K562 (cell line): Measurements from ENCODE around the gene CELF4. TPM values are rescaled to one million over a fixed set of nuclear protein-coding genes. Genes with fewer than 3 reads are reported as not detected.
A peak's percentile ranks its signal among the peaks of the same experiment; 100 is the strongest.

Experiments used
- CCNT2 ChIP-seq: IDR thresholded peaks from 2 replicates; pipeline ENCODE4 v1.6.1; 2011; ENCODE audit warnings: borderline replicate concordance, low read depth, mild to moderate bottlenecking, moderate library complexity, mixed read lengths, low read length; ENCODE audit not compliant: insufficient read length; ENCODE audit errors: extremely low read depth
- CREB3 ChIP-seq: fragments of 450-650 bp; conservative IDR thresholded peaks from 2 replicates; pipeline ENCODE4 v1.6.1; 2016; ENCODE audit warnings: missing genetic modification characterization, low read depth, mild to moderate bottlenecking, missing compliant biosample characterization, moderate library complexity
- CREB3L1 ChIP-seq: fragments of 450-650 bp; IDR thresholded peaks from 2 replicates; pipeline ENCODE4 v1.6.1; 2014; ENCODE audit warnings: low read depth, mild to moderate bottlenecking, moderate library complexity, borderline replicate concordance
- FOXK1 ChIP-seq: sonication (generic); formaldehyde crosslinking; IDR thresholded peaks from 2 replicates; pipeline ENCODE4 v1.8.0; 2022; ENCODE audit warnings: missing genetic modification reagents, mild to moderate bottlenecking, borderline replicate concordance
- MAFF ChIP-seq: IDR thresholded peaks from 2 replicates; pipeline ENCODE4 v1.6.1; 2012; ENCODE audit warnings: low read length, improper control_type of control experiment
- POLR2H ChIP-seq: IDR thresholded peaks from 2 replicates; pipeline ENCODE4 v1.6.1; 2016; ENCODE audit warnings: missing genetic modification characterization, low read depth, mild to moderate bottlenecking, control low read depth, missing compliant biosample characterization, moderate library complexity
- SAFB ChIP-seq: fragments of 200-400 bp; formaldehyde crosslinking; IDR thresholded peaks from 2 replicates; pipeline ENCODE4 v1.6.1; 2017; ENCODE audit warnings: low read depth, low read length, borderline replicate concordance
- SRSF7 ChIP-seq: fragments of 200-400 bp; formaldehyde crosslinking; optimal IDR thresholded peaks from 2 replicates; pipeline ENCODE3; 2017; ENCODE audit warnings: mild to moderate bottlenecking, low read depth, low read length
- TFAP4 ChIP-seq: sonication (generic); formaldehyde crosslinking; IDR thresholded peaks from 2 replicates; pipeline ENCODE4 v1.8.0; 2022; ENCODE audit warnings: missing genetic modification reagents, mild to moderate bottlenecking, moderate library complexity, borderline replicate concordance
- XRCC4 ChIP-seq: IDR thresholded peaks from one replicate; pipeline ENCODE4 v1.6.1; 2011; ENCODE audit not compliant: insufficient read depth, insufficient read length; ENCODE audit errors: extremely low read depth
- ZBTB12 ChIP-seq: fragments of 250-450 bp; sonication (Bioruptor Pico); IDR thresholded peaks from 2 replicates; pipeline ENCODE4 v1.4.0; 2020
- ZFP1 ChIP-seq: fragments of 450-650 bp; formaldehyde crosslinking; IDR thresholded peaks from 2 replicates; pipeline ENCODE4 v1.4.0; 2020; ENCODE audit warnings: mild to moderate bottlenecking, mixed read lengths
- ZNF324 ChIP-seq: fragments of 250-450 bp; sonication (Bioruptor Pico); IDR thresholded peaks from 2 replicates; pipeline ENCODE4 v1.4.0; 2020; ENCODE audit warnings: mild to moderate bottlenecking
- ZNF609 ChIP-seq: sonication (generic); formaldehyde crosslinking; IDR thresholded peaks from 2 replicates; pipeline ENCODE4 v1.8.1; 2023; ENCODE audit warnings: missing genetic modification reagents, mild to moderate bottlenecking, borderline replicate concordance
- ZNF76 ChIP-seq: fragments of 250-450 bp; sonication (Bioruptor Pico); IDR thresholded peaks from 2 replicates; pipeline ENCODE4 v1.4.0; 2020; ENCODE audit warnings: mild to moderate bottlenecking, moderate library complexity, borderline replicate concordance
- ZSCAN29 ChIP-seq: fragments of 450-650 bp; IDR thresholded peaks from 2 replicates; pipeline ENCODE4 v1.6.1; 2017
- polyA plus RNA-seq, 8 experiments: library from polyadenylated mRNA; depleted of rRNA in 4 of 8; stranded (reverse) in 5 of 8; unstranded in 3 of 8; fragments of >200 nt; fragmentation: Nextera tagmentation in 2 of 8; fragmentation: Illumina TruSeq in 1 of 8; extraction: Ambion mirVana in 2 of 8; extraction: Trizol in 1 of 8; gene quantifications; 2 replicates each; pipeline versions ENCODE4 v1.2.1 to v1.2.3, GENCODE V29; 2011 to 2014; ENCODE audit warnings: inconsistent platforms in 1 of 8, missing spikeins in 1 of 8
- total RNA-seq, 7 experiments: library from RNA; depleted of rRNA in 6 of 7; stranded (reverse); fragments of >200 nt in 6 of 7; fragmentation: Illumina TruSeq in 2 of 7; extraction: Trizol in 2 of 7; gene quantifications; 2 replicates each; pipeline versions ENCODE4 v1.2.1 to v1.2.3, GENCODE V29; 2011 to 2021; ENCODE audit warnings: low replicate concordance in 1 of 7

Gene CELF4
- total and polyA plus RNA-seq, 9 of the 15 experiments (the other 6 are each of a cell fraction or from before 2014, with no cell fraction given): 0.04 to 0.24 (median 0.07) TPM; not detected in 3

- TF ChIP-seq MAFF: no peak
- TF ChIP-seq ZNF324 (CRISPR knock-in tag): no peak
- TF ChIP-seq POLR2H (tag): no peak
- TF ChIP-seq XRCC4: no peak
- TF ChIP-seq ZNF609 (CRISPR knock-in tag): peak; percentile 97
- TF ChIP-seq SRSF7: no peak
- no peak; the same call in 1 of the 2 replicates for TF ChIP-seq ZBTB12 (CRISPR knock-in tag)
- no peak for TF ChIP-seq CREB3L1
- TF ChIP-seq ZNF76 (CRISPR knock-in tag): no peak
- TF ChIP-seq ZSCAN29: no peak
- peak; percentile 86 for TF ChIP-seq TFAP4 (CRISPR knock-in tag)
- peak; percentile 96 for TF ChIP-seq CREB3 (tag)
- TF ChIP-seq SAFB: no peak
- TF ChIP-seq ZFP1 (CRISPR knock-in tag): no peak
- TF ChIP-seq FOXK1 (CRISPR knock-in tag): peak; percentile 99
- TF ChIP-seq CCNT2: no peak
Observed at GRCh38 chr18:37270038-37270665, 295.4 kb downstream of the CELF4 start (continued).
